Measurements from ENCODE around the gene CCDC34.

CCDC34 gene, protein sequence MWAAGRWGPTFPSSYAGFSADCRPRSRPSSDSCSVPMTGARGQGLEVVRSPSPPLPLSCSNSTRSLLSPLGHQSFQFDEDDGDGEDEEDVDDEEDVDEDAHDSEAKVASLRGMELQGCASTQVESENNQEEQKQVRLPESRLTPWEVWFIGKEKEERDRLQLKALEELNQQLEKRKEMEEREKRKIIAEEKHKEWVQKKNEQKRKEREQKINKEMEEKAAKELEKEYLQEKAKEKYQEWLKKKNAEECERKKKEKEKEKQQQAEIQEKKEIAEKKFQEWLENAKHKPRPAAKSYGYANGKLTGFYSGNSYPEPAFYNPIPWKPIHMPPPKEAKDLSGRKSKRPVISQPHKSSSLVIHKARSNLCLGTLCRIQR

DNA sequence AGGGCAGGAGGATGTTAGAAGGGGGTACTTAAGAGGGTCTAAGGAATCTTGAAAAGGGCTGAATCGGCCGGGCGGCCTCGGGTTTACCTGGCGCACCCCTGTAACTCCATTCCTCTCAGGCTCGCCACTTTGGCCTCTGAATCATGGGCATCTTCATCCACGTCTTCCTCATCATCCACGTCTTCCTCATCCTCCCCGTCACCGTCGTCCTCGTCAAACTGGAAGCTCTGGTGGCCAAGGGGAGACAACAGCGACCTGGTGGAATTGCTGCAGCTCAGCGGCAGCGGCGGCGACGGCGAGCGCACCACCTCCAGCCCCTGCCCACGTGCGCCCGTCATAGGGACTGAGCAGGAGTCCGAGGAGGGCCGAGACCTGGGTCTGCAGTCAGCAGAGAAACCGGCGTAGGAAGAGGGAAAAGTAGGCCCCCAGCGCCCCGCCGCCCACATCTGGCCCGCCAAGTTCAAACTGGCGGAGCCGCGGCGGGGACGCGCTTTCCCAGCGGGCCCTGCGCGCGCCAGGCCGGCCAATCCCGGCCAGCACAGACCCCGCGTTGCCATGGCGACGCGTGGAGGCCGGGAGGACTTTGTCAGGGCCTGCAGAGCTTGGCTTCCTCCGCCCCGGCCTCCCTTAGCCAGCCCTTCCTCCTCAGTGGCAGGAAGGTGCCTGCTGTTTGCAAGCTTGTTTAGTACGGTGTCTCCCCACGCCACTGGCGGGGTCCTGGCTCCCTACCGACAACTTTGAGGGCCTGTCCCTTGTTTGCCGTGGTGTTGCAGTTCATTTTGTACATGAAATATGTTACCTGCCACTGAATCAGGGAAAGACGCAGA lies at the start of gene CCDC34:
CCDC34 (minus strand) TSS at position 467 of the 827 bp plus-strand sequence; CDS start at position 446, 21 bp downstream.
- peak; percentile 96 for DNase-seq

GRCh38 chr11:27412192-27412691 lies 49.2 kb upstream of the CCDC34 start:
- DNase-seq, result peak; percentile 44

DNA sequence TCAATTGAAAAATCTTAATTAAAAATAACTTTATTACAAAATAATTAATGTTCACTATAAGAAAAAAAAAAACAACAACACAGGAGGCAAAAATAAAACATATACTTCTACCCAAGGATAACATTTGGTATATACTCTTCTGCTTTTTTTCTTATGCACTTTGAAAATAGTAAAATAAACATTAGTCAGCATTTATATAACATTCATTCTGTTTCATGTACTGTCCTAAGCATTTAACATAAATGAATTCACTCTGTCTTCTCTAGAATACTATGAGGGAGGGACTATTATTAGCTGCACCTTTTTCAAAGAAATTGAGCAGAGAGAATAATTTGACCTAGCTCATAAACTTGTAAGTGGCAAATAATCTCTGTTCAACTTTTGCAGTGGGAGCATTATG lies 48.3 kb upstream of the CCDC34 start:
- DNase-seq, result no peak

GRCh38 chr11:27410272-27410671 lies 47.3 kb upstream of the CCDC34 start:
- no peak for DNase-seq

- no peak for DNase-seq
Measured at GRCh38 chr11:27409742-27410141, 46.7 kb upstream of the CCDC34 start.

GRCh38 chr11:27409049-27409448 lies 46.0 kb upstream of the CCDC34 start:
- no peak for DNase-seq

DNA sequence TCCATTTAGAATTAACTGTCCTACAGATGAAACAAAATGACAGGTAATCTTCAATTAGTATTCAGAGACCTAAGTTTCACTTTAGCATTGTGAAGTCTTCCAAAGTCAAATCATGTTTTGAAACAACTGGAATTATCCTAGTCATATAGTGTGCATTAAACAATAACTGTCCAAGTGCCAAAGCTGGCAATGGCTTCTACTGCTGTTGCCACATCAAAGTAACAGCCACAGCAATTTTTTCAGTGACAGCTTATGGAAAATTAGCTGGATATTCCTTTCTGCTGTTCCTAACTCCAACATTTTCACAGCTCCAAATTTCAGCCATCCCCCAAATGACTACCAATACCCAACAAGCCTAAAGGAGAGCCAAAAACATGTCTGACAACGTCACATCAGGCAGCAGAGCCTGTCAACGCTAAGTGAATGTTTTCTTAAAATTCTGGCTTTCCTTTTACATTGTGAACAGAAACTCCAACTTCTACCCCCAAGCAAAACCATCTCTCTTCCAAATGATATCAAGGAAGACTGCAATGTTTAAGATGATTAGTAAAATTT lies 45.3 kb upstream of the CCDC34 start:
- no peak for DNase-seq

DNA sequence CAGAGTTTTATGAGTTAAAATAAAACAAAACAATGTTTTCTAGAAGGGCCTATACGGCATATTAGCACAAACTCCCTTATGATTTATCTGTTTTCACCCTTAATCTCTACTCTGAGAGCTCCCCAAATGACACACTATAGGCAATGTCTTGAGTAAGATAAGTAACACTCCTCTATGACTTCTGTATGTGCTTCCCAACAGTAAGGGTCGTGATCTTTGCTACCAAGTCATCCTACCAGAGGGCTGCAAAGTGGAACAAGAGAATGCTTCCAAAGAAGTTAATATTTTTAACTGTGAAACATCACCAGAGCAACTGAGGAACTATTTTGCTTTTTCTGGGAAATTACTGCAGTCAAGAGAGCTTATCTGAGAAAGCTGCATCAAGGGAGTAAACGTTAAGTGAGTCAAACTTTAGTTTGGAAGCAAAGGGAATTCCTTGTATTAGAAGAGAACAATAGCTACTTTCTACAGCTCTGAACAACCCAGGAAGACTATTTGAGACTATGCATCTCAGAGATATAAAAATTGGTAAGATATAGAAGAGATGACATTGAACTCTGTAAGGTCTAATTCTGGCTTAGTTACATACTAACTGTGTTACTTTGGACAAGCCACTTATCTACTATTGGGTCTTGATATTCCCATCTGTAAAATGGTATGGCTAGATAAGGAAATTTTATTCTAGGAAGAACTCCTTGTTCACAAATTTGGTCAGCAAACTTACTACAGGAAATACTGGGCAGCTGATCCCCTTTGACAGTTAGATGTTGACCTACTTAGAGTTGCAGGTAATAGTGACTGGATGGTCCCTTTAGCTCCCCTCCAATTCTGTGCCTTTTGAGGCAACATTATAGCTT lies 43.7 kb upstream of the CCDC34 start:
- DNase-seq, result no peak

DNA sequence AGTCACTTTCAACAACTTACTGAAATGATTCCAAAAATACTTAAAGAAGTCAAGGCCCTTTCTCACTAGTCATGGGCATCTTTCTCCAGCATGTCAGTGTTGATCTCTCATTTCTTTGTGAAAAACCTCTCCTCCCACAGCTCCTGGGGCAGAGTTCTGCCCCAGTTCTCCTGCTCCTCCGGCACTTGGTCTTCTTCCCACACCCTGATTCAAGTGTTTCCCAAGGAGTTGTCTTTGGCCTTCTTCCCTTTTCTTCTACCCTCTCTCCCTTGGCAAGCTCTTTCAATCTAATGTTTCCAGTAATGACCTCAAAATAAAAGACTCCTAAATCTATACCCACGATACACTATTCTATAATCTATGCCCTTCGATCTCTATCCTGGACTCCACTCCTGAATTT lies 42.1 kb upstream of the CCDC34 start:
- DNase-seq, result no peak

GRCh38 chr11:27404427-27404826 lies 41.4 kb upstream of the CCDC34 start:
- DNase-seq, result no peak

GRCh38 chr11:27403195-27403594 lies 40.2 kb upstream of the CCDC34 start:
- DNase-seq, result no peak

DNA sequence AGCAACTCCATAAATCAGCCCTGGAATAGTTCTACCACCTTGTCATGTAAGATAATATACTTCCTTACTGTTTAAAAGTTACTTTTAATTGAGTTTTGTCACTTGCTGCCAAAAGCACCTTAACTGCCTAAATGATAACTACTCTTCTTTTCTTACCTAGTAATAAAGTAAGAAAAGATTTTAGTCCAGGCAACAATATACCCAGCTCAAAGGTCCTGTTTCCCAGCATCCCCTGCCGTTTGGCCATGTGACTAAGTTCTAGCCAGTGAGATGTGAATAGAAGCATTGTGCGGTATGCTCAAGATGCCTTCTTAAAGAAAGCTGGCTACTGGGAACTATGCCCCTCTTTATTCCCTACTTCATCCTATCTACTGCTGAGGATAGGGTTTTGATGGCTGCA lies 39.4 kb upstream of the CCDC34 start:
- no peak for DNase-seq

DNA sequence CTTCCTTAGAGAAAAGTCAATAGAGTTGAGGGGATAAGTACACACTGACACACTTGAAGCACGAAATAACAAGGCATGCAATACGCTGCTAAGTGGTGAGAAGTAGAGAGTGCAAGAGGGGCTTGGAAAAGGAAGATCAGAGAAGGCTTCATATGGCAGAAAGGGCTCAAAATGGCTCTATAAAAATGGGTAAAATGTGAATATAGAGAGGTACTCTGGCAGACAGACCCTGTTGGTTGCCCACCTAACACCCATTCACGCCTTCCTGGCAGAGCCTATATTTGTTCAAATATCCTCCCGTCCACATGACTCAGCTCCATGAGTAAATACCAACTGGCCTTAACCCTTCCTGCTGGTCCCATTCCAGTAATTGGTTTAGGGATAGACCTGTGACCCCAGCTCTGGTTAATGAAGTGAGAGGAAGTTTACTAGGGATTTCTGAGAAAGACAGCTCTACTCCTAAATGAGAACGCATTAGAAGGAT lies 38.9 kb upstream of the CCDC34 start:
- no peak for DNase-seq

DNA sequence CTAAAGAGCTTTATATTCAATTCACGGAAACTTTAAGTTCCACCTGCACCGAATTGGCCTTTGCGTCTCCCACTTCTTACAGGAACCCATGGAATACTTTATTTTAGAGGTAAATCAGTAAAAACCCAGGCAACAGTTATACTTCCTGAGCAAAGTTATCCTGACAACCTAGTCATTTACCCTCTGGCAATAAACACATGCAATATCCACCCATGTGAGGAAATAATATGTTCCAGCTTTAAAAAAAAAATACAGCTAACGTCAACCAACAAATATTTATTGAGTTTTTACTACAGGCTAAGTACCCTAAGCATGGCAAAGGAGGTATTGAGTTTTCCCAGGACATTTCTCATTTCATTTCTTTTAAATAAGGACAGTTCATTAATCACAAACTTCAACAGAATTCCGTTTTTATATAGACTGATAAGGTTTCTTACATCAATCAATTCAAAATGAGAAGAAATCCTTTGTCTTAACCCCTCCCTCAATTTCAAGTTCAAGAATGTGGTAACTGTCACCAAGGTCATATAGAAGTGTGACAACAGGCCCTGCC lies 38.3 kb upstream of the CCDC34 start:
- no peak for DNase-seq

GRCh38 chr11:27398400-27398770 lies 35.4 kb upstream of the CCDC34 start:
- DNase-seq, result no peak

- DNase-seq, result no peak
Measured at GRCh38 chr11:27397624-27398399, 34.8 kb upstream of the CCDC34 start.

- DNase-seq, result no peak
Measured at GRCh38 chr11:27396259-27396839, 33.3 kb upstream of the CCDC34 start.

GRCh38 chr11:27395556-27396258 lies 32.7 kb upstream of the CCDC34 start:
- DNase-seq, result peak; percentile 90

DNA sequence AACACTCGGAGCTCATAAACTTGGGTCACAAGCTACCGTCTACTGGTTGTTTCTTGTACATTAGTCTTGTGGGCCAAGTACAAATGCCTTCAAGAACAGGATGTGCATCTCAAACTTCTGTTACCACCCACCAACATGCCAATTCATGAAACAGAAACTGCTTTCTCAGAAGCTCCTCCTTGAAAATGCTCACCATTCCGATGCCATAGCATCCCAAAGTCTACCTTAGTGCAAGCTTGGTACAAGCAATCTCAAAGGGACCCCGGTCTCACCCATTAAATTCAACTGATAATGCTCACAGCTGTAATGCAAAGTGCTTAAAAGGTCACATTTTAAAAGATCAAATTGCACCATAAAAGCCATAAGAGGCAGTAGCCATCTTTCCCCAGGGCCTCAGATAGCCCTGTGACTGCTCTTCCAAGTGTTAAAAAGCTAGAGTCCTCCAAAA lies 31.8 kb upstream of the CCDC34 start:
- DNase-seq, result no peak

Measured in NCI-H146 (cell line).